Measurements from ENCODE around the gene SNX25. TPM values are rescaled to one million over a fixed set of nuclear protein-coding genes. Genes with fewer than 3 reads are reported as not detected.

The SNX25 gene
- total and polyA plus RNA-seq, 2 of the 13 experiments (the other 11 are each of a cell fraction or from before 2014, with no cell fraction given): 23.4 to 23.5 TPM

- Histone ChIP-seq H3K27me3 (ENCODE audit: control insufficient read depth in 1 of 2, insufficient read depth in 2 of 2, low read length in 2 of 2) (no peaks in the 10 kb centered on the region), H3K36me3 (replicated peaks in 1 of 2; ENCODE audit: control insufficient read depth in 1 of 2, insufficient read depth in 2 of 2, low read length in 2 of 2) (peaks cover 20 to 78% of the 10 kb centered on the region in 2 experiments), H3K27ac (ENCODE audit: extremely low read length, insufficient read depth, low read length) (no peak overlapping the region), H2AFZ (ENCODE audit: low read length) (no peak overlapping the region), H3K4me3 (replicated peaks in 1 of 3; ENCODE audit: insufficient read depth in 1 of 3, low read depth in 2 of 3, low read length in 3 of 3) (no peak overlapping the region), H3K4me1 (ENCODE audit: insufficient read depth, low read length) (no peaks in the 10 kb centered on the region), H3K79me2 (ENCODE audit: insufficient read depth, low read length) (no peaks in the 10 kb centered on the region), H4K20me1 (ENCODE audit: insufficient read depth, low read length) (no peaks in the 10 kb centered on the region; the same call in 1 of the 2 replicates), H3K4me2 (ENCODE audit: low read depth, low read length) (no peak overlapping the region), H3K9me3 (ENCODE audit: low read length) (no peaks in the 10 kb centered on the region), H3K9ac (ENCODE audit: insufficient read depth, low read depth, low read length) (no peak overlapping the region)
- WGBS (ENCODE audit: low lambda C conversion rate): 85% methylated on average over 9 of the region's 9 CpGs
- TF ChIP-seq ZNF775 (CRISPR knock-in tag; IDR thresholded peaks at IDR 0.05; ENCODE audit: borderline replicate concordance) (no peak), ARNT (IDR thresholded peaks at IDR 0.05) (no peak), U2AF2 (IDR thresholded peaks at IDR 0.05; ENCODE audit: low read depth, low read length) (no peak), FOXA1 (IDR thresholded peaks at IDR 0.05) (no peak), FOXA1 (CRISPR knock-in tag; IDR thresholded peaks at IDR 0.05) (no peak), PAX8 (CRISPR knock-in tag; IDR thresholded peaks at IDR 0.05; ENCODE audit: borderline replicate concordance) (no peak), STAT5B (CRISPR knock-in tag; IDR thresholded peaks at IDR 0.05) (no peak), PBX3 (CRISPR knock-in tag; IDR thresholded peaks at IDR 0.05; ENCODE audit: borderline replicate concordance) (no peak), ZNF570 (CRISPR knock-in tag; IDR thresholded peaks at IDR 0.05; ENCODE audit: borderline replicate concordance) (no peak), UBTF (CRISPR knock-in tag; IDR thresholded peaks at IDR 0.05) (no peak), ELF1 (CRISPR knock-in tag; IDR thresholded peaks at IDR 0.05) (no peak), GTF2F1 (IDR thresholded peaks at IDR 0.05; ENCODE audit: low read length) (no peak), HMGXB4 (CRISPR knock-in tag; IDR thresholded peaks at IDR 0.05; ENCODE audit: borderline replicate concordance in 1 of 2, low read depth in 1 of 2) (no peak), DNMT3B (CRISPR knock-in tag; conservative IDR thresholded peaks at IDR 0.05) (no peak)
- no peak for ATAC-seq
- intact Hi-C loops (cut with micrococcal nuclease; ENCODE audit: unreplicated experiment) (no loop called here), in situ Hi-C loops (cut with HindIII; ENCODE audit: extremely low pct_ligation_motif_present, low pct_unique_long_range_greater_than_20kb) (no loop called here)
- CTCF ChIA-PET (ENCODE audit: low intra/inter-chr PET ratio, low total read pairs): no interaction called here
- BruUV-seq (replicated peaks): no TSS peak
- no peak for FAIRE-seq
- POLR2A ChIA-PET: no interaction called here
- no peak for DNase-seq (ENCODE audit: low spot score)
These were observed 42.2 kb upstream of the SNX25 start for GRCh38 chr4:185167234-185167633.
